ENCODE measurements around the gene TOR2A. TPM values are rescaled to one million over a fixed set of nuclear protein-coding genes. Genes with fewer than 3 reads are reported as not detected.
A peak's percentile ranks its signal among the peaks of the same experiment; 100 is the strongest.

TOR2A gene
- total and polyA plus RNA-seq, 2 of the 8 experiments (the other 6 are each of a cell fraction or from before 2014, with no cell fraction given) = 18.7 to 24.9 TPM

DNA sequence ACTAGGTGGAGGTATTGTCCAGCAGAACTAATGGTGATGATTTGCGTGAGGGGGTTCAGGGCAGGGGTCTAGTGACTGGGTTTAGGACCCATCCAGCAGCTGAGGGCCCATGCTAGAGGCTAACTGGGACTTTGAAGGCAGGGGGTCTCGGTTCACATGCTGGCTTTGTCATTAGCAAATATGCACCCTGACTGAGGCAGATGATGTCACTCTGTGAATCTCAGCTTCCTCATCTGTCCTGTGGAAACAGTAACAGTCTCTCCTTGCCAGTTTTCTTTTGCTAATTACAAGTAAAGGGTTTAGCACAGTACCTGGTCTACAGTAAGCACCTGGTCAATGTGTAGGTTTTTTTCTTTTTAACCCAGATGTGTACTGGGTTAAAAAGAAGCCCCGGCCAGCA, 38.2 kb upstream of the TOR2A start:
- Histone ChIP-seq H3K79me2 (ENCODE audit: control insufficient read depth in 1 of 2, insufficient read depth in 2 of 2, low read length in 2 of 2) (no peaks in the 10 kb centered on the region), H4K5ac (ENCODE audit: insufficient read length, low read depth, low read length) (no peak overlapping the region), H3K4me2 (ENCODE audit: insufficient read depth in 1 of 2, low read depth in 2 of 2, low read length in 2 of 2) (no peak overlapping the region), H3K79me1 (ENCODE audit: low read depth, low read length) (no peaks in the 10 kb centered on the region), H3K23me2 (ENCODE audit: low read depth, low read length) (no peaks in the 10 kb centered on the region; the same call in 1 of the 2 replicates), H2BK12ac (ENCODE audit: low read depth, low read length) (no peak overlapping the region), H3K27me3 (replicated peaks in 1 of 4; ENCODE audit: control insufficient read depth in 3 of 4, extremely low read depth in 1 of 4, insufficient read depth in 3 of 4, low read length in 3 of 4) (no peaks in the 10 kb centered on the region), H3K27ac (ENCODE audit: low read depth, low read length) (no peak overlapping the region), H3K9ac (replicated peaks in 1 of 4; ENCODE audit: extremely low read depth in 1 of 4, low read depth in 3 of 4, low read length in 3 of 4) (peak overlapping the region in 1 of 4 experiments; percentile 6; a peak in 1 of 7 replicates), H3K4me1 (replicated peaks in 1 of 4; ENCODE audit: control insufficient read depth in 3 of 4, insufficient read depth in 4 of 4, low read length in 3 of 4) (peaks cover 2 to 19% (median 11%) of the 10 kb centered on the region in 4 experiments), H2AK5ac (ENCODE audit: low read depth, low read length) (no peak overlapping the region), H4K20me1 (replicated peaks in 1 of 2; ENCODE audit: control insufficient read depth in 1 of 2, insufficient read depth in 2 of 2, low read length in 2 of 2) (no peaks in the 10 kb centered on the region), H2BK15ac (ENCODE audit: low read length) (no peak overlapping the region; the same call in 1 of the 2 replicates), H4K8ac (ENCODE audit: extremely low read depth, insufficient read depth, low read length) (no peak overlapping the region), H3K18ac (ENCODE audit: extremely low read depth, low read length) (no peak overlapping the region), H2BK20ac (ENCODE audit: low read length) (no peak overlapping the region), H3K14ac (ENCODE audit: insufficient read length) (no peak overlapping the region), H3K23ac (ENCODE audit: insufficient read length) (no peak overlapping the region), H3K4ac (replicated peaks; ENCODE audit: insufficient read length, low read depth, low read length) (no peak overlapping the region), H3K4me3 (ENCODE audit: extremely low read depth in 1 of 4, insufficient read depth in 2 of 4, low read depth in 3 of 4, low read length in 4 of 4) (no peak overlapping the region), H2BK5ac (ENCODE audit: low read depth, low read length) (no peak overlapping the region), H3K36me3 (ENCODE audit: control insufficient read depth in 2 of 4, insufficient read depth in 4 of 4, low read length in 3 of 4) (no peaks in the 10 kb centered on the region), H3K56ac (replicated peaks; ENCODE audit: insufficient read length, low read depth, low read length) (no peak overlapping the region), H2BK120ac (replicated peaks; ENCODE audit: low read depth, low read length) (no peak overlapping the region), H3K9me3 (ENCODE audit: insufficient read depth in 2 of 2, low read depth in 1 of 2, low read length in 1 of 2) (no peaks in the 10 kb centered on the region), H4K91ac (replicated peaks; ENCODE audit: insufficient read length, low read length) (no peak overlapping the region), H2AFZ (ENCODE audit: low read length) (no peak overlapping the region)
- CTCF ChIA-PET (ENCODE audit: partially characterized antibody) = interaction anchor here (1.9 to 14.6 kb wide), 3 partner anchors 9 to 39 kb away, joined by 6 to 227 read pairs (median 10); partner anchors contain the start of genes CDK9, SH2D3C and TOR2A
- DNase-seq (ENCODE audit: low read depth in 1 of 2, low spot score in 2 of 2) (no peak), FAIRE-seq (no peak)
- POLR2A ChIA-PET (ENCODE audit: partially characterized antibody) = interaction anchor here (0.6 to 1.8 kb wide), 8 partner anchors 11 to 322 kb away, joined by 3 to 5 read pairs (median 3); partner anchors contain the start of genes CDK9, LRSAM1 and RPL12
- WGBS, 2 experiments (ENCODE audit: extremely low coverage in 1 of 2, insufficient coverage in 1 of 2, insufficient read length in 1 of 2, insufficient replicate concordance in 2 of 2, low coverage in 1 of 2, low lambda C conversion rate in 2 of 2, missing lambda C conversion rate in 1 of 2) = 84% methylated on average over 3 of the region's 3 CpGs; no CpG with 5 or more reads in 1 of the 2 experiments
- TF ChIP-seq EGR1 (IDR thresholded peaks at IDR 0.05; ENCODE audit: borderline replicate concordance, low read depth, low read length) = no peak
- TF ChIP-seq, protein P1, sequence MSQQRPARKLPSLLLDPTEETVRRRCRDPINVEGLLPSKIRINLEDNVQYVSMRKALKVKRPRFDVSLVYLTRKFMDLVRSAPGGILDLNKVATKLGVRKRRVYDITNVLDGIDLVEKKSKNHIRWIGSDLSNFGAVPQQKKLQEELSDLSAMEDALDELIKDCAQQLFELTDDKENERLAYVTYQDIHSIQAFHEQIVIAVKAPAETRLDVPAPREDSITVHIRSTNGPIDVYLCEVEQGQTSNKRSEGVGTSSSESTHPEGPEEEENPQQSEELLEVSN (IDR thresholded peaks at IDR 0.05) = no peak
- no peak for TF ChIP-seq SRF (IDR thresholded peaks at IDR 0.05; ENCODE audit: low read depth, low read length)
- TF ChIP-seq JUN (IDR thresholded peaks at IDR 0.05; ENCODE audit: low read depth, low read length) = no peak
- no peak for TF ChIP-seq BCL11A (IDR thresholded peaks at IDR 0.05; ENCODE audit: low read depth in 2 of 2, low read length in 2 of 2)
- TF ChIP-seq CREB1 (IDR thresholded peaks at IDR 0.05) = no peak
- TF ChIP-seq GABPA (IDR thresholded peaks at IDR 0.05; ENCODE audit: borderline replicate concordance, insufficient read depth, low read length) = no peak
- TF ChIP-seq POLR2A (IDR thresholded peaks at IDR 0.05; ENCODE audit: control extremely low read depth in 1 of 2, low read depth in 2 of 2, low read length in 2 of 2) = no peak
- no peak for TF ChIP-seq ATF3 (IDR thresholded peaks at IDR 0.05; ENCODE audit: insufficient read depth, low read depth, low read length)
- no peak for TF ChIP-seq EZH2 (IDR thresholded peaks at IDR 0.05; ENCODE audit: low read depth, low read length, severe bottlenecking)
